ENCODE data around the gene KRTAP5-2. TPM values are rescaled to one million over a fixed set of nuclear protein-coding genes. Genes with fewer than 3 reads are reported as not detected.

The KRTAP5-2 gene
- total RNA-seq, 1 experiment from 2014 or later: not detected

GRCh38 chr11:1560649-1561251, 37.3 kb downstream of the KRTAP5-2 start:
- H3K27me3 ChIP-seq (ENCODE audit: insufficient read depth, low read length): peaks cover 5% of the 10 kb centered on the region; the same call in 1 of the 2 replicates

More at GRCh38 chr11:1560649-1561251, 37.3 kb downstream of the KRTAP5-2 start:
- Mint-ChIP-seq H3K27ac (no peak overlapping the region), H3K4me3 (no peak overlapping the region), H3K9me3 (no peaks in the 10 kb centered on the region), H3K27me3 (ENCODE audit: low read depth) (peaks cover 22% of the 10 kb centered on the region), H3K4me1 (peaks cover 13 to 34% of the 10 kb centered on the region in 2 experiments), H3K36me3 (ENCODE audit: insufficient read depth in 1 of 3, low read depth in 3 of 3) (peaks cover 0 to 1% (median 0%) of the 10 kb centered on the region in 3 experiments; a peak in 1 of 7 replicates)
- Histone ChIP-seq H4K8ac (replicated peaks; ENCODE audit: insufficient read length, low read depth, low read length) (no peak overlapping the region), H3K4ac (ENCODE audit: low read depth, low read length) (no peak overlapping the region), H3K9ac (ENCODE audit: extremely low read depth, insufficient read length, low read length) (no peak overlapping the region), H4K91ac (ENCODE audit: insufficient read length, low read depth, low read length) (no peak overlapping the region), H4K20me1 (ENCODE audit: control insufficient read depth, insufficient read depth, insufficient read length) (no peaks in the 10 kb centered on the region), H3K23me2 (ENCODE audit: insufficient read length, low read depth, low read length, poor library complexity, severe bottlenecking) (no peaks in the 10 kb centered on the region), H2BK12ac (ENCODE audit: insufficient read length, low read depth, low read length) (no peak overlapping the region), H2BK20ac (ENCODE audit: low read depth, low read length, poor library complexity, severe bottlenecking) (no peak overlapping the region), H3K27ac (ENCODE audit: insufficient read length, low read depth, low read length) (no peak overlapping the region), H2BK120ac (ENCODE audit: low read depth, low read length, poor library complexity, severe bottlenecking) (no peak overlapping the region), H2AFZ (ENCODE audit: low read length) (no peak overlapping the region), H2BK15ac (ENCODE audit: low read depth, low read length) (no peak overlapping the region), H3T11ph (ENCODE audit: low read length) (no peak overlapping the region), H2AK5ac (ENCODE audit: insufficient read length, low read length) (no peak overlapping the region), H3K56ac (ENCODE audit: insufficient read length, low read depth, low read length) (no peak overlapping the region), H3K9me3 (ENCODE audit: control insufficient read depth, low read depth, low read length) (no peaks in the 10 kb centered on the region), H2BK5ac (ENCODE audit: insufficient read length, low read length) (no peak overlapping the region), H3K4me2 (ENCODE audit: insufficient read depth, insufficient read length, low read length) (no peak overlapping the region), H3K18ac (ENCODE audit: insufficient read length, low read depth, low read length) (no peak overlapping the region), H3K23ac (ENCODE audit: insufficient read length, low read depth, low read length) (no peak overlapping the region), H4K5ac (ENCODE audit: insufficient read length, low read depth, low read length) (no peak overlapping the region), H3K79me1 (ENCODE audit: insufficient read depth, low read depth, low read length, poor library complexity, severe bottlenecking) (no peaks in the 10 kb centered on the region), H3K14ac (ENCODE audit: insufficient read depth, low read length) (no peak overlapping the region), H3K4me1 (ENCODE audit: insufficient read depth, low read length) (peaks cover under 1% of the 10 kb centered on the region; the same call in 1 of the 2 replicates), H3K79me2 (ENCODE audit: insufficient read depth, low read length) (no peaks in the 10 kb centered on the region)
- no CpG with 5 or more reads among the region's 8 CpGs for WGBS (ENCODE audit: extremely low coverage, insufficient read length, low lambda C conversion rate)
- DNase-seq: peak; percentile 35
- TF ChIP-seq CTCF (conservative IDR thresholded peaks at IDR 0.05): no peak

Data from H9 (cell line).